Activated T-helper 1 cell treated with anti-CD3 and anti-CD28 coated beads, Interleukin-2, amount 50 U/mL, for 16 hours (primary cell): ENCODE data around the gene ADNP.
"Not testable (repeated sequence)": the region's sequence is repeated elsewhere in the genome, so short reads cannot be mapped to it uniquely, and the experiment has no call there.

Experiments
- DNase-seq, 2 donors: peaks; one replicate each; pipeline ENCODE4 v3.0.0-alpha.2; 2020; ENCODE audit warnings: low read depth in 1 of 2, low spot score in 1 of 2

ADNP gene

DNA sequence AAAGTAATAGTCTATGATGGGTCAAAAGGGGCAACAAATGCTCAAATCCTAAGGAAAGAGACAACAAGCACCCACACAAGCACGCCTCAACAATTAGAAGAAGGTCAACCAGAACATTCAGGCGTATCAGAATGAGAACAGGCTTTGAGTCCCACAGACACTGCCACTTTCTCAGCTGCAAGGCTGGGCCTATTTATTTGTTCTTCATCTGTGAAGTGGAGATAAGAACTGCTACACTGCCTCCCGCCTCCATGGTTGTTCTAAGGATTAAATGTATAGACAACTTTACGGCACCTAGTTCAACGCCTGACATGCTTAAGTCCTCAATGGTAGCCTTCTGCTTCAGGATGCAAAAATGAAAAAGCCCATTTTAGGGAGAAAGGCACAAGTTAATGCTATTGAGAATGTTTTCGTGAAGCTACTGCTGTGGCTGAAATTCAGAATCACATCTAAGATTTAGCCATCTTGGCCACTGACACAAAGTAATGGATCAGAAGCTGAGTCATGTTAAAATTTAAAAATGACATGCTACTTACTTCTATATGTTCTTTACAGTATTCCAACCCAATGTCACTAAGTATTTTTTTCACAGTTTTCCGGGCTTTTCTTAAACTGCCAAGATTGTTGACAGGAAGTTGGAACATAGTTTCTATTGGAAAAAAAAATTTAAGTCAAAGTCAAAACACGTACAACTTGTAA is 27.7 kb downstream of the ADNP start:
- DNase-seq: no peak

DNA sequence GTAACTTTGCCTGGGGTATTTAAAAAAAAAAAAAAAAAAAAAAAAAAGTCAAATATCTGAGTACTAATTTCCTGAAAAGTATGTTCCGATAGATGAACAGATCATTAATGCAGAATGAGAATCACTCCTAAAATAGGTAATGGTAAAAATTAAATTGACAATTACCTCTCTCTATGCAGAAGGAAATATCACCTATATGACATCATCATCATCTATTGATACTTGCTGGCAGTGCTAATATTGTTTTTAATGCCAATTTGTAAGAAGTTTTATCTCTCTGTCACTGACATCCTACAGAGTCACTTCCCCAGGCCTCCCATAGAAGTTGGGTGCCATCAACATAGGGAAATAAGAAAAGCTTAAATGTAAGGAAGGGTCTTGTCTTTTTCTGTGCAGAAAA is 29.9 kb downstream of the ADNP start:
- DNase-seq: no peak

DNA sequence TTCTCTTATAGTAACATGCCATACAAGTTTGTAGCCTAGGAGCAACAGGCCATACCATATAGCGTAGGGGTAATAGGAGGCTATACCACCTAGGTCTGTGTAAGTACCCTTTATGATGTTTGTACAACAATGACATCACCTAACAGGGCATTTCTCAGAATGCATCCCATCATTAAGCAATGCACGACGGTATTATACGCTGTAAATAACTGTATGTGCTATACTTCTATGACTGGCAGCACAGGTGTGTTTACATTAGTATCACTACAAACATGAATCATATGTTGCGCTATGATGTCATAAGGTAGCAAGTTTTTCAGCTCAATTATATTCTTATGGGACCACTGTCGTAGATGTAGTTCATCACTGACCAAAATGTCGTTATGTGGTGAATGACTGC is 31.0 kb downstream of the ADNP start:
- DNase-seq: no peak

DNA sequence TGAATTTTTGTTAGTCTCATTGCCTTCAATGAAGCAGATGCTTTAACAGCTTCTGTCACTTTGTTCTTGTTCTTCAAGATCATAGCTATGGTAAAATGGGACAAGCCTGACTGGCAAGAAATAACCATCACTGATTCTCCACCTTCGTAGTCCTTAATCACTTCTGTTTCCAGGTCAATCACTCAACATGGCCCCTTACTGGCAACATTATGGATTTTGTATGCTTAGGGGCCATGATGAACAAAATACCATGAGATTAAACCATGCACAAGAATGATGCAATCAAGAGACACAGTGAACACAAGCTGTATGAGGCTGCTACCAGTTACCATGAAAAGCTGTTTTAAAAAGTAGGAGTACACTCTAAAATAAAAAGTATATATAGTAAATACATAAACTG is 32.8 kb downstream of the ADNP start:
- DNase-seq: no peak

DNA sequence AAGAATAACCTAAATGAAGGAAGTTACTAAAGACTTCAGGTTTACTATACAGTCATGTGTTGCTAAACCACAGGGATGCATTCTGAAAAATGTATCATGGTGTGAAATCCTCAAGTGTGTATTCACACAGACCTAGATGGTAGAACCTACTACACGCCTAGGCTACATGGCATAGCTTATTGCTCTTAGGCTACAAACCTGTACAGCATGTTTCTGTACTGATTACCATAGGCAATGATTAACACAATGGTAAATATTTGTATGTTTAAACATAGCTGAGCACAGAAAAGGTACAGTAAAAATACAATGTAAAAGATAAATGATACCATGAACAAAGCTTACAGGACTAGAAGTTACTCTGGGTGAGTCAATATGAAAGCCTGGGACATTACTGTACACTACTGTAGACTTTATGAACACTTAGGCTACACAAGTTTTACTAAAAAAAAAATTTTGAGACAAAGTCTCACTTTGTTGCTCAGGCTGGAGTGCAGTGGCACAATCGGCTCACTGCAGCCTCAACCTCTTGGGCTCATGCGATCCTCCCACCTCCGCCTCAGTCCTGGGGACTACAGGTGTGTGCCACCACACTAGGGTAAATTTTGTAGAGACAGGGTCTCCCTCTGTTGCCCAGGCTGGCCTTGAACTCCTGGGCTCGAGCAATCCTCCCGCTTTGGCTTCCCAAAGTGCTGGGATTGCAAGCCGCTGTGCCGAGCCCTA is 36.0 kb downstream of the ADNP start:
- DNase-seq: no peak

DNA sequence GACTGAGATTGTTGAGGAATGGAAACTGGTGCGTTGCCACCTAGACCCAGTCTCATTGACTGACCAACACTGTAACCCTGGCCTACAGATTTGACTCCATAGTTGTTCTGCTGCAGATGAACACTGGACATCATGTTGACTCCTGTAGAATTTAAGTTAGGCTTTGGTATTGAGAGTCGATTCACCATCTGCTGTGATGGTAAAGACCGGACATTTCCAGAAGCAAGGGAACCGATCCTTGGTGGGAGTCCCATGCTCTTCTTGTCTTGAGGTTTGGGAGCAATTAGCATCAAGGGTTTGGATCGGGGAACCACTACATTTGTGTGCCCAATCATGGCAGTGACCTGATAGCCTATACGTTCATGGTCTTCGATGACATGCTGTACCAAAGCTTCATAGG is 37.6 kb downstream of the ADNP start:
- DNase-seq: no peak

DNA sequence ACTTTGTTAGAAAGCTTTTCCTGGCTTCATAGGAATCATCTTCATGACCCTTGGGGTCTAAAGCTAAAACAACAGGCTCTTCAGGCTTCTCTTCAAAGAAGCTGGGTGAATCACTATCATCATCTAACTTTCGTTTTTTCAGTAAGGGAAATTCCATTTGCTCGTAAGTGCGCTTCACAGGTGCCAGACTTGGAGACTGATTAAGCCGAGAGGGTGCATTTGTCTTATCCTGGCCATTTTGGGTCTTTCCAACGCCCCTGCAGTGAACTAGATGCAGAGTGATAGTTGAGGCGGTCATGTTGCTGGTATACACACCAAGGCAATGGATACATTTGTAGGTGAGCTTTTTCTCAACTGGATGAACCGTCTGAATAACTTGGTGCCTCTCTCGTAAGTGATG is 38.8 kb downstream of the ADNP start:
- DNase-seq: no peak

DNA sequence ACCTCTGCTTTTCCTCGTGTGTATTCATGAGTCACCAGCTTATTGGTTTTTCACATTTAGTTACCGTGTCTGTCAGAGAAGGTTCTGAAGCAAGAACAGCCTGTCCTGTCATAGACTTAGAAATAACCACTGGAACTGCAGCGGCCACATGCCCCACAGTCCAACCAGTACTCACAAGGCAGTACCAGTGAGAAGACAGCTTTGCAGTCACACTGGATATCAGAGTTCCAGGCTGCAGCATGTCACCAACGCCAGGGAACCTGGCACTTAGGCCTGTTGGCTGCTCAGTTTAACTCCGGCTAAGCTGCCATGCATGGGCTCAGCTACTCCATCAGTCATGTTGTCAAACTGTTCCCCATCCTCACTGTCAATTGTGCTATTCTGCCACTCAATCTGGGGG is 40.1 kb downstream of the ADNP start:
- DNase-seq: no peak

DNA sequence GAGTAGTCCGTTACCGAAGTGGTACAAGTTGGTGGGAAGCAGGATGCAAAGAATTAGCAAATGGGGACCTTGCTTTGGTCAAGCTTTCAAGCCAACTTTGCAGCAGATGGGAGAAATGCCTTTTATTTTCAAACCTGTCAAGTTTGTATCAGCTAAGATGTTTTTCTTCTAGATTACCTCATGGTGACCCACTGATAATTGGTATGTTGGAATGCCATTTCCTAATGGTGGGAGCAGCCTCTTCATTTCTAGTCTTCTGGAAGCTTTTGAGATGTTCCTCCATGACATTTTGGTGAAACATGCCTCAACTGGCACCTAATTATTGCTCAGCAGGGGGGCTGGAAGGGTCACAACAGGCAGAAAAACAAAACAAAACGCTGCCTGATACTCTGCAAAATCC is 43.7 kb downstream of the ADNP start:
- no peak for DNase-seq

DNA sequence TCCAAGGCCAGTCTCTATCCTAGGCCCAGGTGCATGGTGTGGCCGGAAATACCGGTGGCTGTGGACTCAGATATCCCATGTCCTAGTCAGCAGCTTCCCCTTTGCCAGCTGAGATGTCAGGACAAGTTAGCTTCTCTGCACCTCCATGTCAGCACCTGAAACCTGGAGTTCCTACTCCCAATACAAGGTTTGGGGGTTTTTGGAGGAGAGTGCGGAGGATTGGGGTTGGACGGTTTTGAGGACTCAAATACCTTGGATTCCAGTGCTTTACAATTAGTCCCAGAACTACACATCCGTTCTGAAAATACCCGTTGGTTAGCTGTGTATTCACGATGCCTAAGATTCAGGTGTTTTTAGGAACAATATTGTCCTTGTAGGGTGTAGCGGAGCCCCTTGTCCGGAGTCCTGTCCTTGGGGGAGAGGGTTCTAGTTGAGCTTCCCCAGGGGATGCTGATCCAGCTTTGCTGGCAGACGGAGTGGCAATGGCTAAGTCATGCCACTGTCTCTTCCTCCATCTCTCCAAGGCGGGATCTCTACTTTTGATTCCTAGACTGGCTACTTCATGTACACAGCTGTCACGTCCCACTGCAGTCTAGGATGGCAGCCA is 45.0 kb downstream of the ADNP start:
- no peak for DNase-seq

DNA sequence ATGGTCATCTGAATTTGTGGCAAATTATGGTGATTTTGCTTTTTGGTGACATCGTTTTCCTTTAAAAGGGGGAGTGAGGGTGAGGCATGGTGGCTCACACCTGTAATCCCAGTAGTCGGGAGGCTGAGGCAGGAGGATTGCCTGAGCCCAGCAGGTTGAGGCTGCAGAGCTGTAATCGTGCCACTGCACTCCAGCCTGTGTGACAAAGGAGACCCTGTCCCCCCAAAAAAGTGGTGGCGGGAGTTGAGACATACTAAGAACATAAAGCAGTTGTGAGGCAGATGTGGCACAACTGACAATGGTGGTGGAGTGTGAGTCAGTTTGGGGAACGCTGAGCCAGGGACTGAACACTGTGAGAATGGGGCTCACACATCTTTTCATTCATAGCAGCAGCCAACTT is 45.5 kb downstream of the ADNP start:
- DNase-seq: no peak

DNA sequence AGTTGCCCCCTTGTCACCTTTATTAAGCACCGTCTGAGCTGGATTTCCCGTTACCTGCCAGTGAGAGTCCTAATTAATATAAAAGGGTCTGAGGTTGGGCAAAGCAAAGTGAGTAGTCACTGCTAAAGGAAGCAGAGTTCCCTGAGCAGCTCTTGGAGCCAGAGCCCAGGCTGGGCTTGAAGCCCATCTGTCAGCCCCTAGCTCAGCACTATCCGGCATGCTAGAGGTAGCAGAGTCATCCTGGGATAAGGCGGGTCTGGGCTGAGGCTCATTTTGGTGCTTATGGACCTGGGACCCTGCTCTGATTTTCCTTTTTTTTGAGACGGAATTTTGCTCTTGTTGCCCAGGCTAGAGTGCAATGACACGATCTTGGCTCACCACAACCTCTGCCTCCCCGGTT is 46.2 kb downstream of the ADNP start:
- DNase-seq: no peak

DNA sequence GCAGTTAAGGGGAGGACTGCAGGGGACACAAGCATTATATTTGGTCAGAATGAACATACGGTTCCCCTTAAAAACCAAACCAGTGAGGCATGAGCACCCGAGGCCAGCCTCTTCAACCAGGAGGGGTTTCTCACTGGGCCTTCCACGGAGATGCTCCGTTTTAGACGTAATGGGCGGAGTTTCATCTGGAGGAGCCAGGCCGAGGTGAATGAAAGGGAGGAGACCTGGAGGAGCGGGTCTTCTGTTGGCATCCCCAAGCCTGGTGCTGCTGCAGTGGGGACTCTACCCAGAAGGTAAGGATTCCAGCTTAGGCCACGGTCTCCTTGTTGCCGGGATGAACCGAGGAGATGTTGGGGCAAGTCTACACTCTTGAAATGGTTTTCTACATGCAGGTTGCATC is 47.4 kb downstream of the ADNP start:
- no peak for DNase-seq

DNA sequence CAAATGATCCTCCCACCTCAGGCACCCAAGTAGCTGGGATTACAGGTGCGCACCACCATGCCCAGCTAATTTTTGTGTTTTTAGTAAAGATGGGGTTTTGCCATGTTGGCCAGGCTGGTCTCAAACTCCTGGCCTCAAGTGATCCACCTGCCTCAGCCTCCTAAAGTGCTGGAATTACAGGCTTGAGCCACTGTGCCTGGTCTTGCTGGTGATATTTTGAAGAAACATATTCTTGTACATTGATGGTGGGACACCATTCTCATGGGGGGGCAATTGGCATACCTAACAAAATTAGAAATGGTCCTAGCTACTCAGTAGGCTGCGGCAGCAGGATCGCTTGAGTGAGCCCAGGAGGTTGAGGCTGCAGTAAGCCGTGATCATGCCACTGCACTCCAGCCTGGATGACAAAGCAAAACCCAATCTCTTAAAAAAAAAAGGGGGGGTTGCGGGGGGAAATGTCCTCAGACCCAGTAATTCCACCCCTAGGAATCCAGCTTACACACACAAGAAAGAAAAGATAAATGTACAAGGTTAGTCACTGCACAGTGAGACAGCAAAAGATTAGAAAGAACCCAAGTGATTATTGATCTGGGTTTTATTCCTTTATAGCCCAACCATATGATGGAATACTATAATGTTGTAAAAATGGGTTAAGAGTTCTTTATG is 49.3 kb downstream of the ADNP start:
- DNase-seq: not testable (repeated sequence)

DNA sequence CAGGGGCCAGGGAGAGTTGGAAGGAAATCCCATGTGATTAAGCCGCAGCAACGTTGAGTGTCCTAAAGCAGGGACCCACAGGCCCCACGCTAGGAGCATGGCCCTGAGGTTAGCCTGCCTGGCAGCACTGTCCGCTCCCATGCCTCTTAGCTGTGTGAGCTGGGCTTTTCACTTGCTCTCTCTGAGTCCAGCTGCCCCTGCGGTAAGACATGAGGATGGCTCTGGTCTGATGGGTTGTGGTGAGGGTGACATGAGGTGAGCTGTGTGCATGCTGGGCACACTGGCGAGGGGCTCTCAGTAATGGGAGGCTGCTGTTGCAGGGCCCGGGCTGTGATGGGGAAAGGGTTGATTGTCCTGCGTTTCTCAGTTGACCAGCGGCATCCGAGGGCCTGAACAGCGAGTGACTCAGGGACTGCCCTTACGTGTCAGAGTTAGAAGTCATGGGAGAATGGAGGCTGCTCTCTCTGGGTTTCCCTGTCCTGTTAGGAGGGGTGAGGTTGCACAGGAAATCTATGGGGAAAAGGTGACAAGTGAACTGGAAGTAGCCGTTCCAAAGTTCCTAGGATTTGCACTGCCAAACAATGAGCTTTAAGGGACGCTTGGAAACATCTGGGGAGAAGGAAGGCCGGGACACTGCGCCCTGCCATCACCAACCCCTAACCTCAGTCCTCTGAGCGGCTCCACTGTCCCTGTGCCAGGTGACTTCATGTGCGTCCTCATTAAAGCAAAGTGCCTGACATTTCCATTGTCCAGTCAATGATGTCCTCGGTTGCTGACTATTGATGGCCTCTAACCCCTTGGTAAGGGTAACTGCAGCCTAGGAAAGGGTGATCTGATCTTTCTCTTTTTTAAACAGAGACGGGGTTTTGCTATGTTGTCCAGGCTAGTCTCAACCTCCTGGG is 51.3 kb downstream of the ADNP start:
- DNase-seq: no peak

DNA sequence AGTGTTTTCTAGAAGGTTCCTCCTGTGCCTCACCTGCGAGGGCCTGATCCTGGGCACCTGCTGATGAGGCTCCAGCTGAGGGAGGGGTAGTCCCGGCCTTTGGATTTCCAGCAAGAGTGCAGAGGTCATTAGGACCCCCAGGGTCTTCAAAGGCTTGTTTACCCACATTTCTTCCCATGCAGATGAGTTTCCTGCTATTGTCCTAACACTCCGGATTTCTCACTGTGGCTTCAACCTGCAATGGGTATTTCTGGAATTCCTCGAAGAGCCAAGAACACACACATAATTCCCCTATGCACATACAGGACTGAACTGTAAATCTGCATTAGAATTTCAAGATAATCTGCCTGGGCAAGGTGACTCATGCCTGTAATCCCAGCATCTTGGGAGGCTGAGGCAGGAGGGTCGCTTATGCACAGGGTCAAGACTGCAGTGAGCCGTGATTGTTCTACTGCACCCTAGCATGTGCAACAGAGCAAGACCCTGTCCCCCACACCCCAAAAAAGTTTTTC is 53.9 kb downstream of the ADNP start:
- no peak for DNase-seq

DNA sequence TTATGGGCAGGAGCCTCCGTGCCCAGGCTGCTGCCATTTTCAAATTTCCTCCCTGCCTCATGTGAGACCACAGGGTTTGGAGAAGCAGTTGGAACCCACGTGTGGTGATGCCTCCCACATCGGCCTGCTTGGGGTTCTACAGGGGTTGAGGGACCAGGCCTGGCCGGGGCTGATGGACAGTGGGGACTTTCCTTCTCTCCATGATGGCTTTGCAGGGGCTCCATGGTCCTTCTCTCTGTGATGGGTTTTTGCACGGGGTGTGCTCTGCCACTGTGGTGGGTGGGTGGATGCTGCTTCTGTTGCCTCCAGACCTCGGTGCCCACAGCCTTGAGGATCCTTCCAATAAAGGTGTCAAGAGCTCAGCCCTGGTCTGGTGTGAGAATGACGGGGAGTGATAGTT is 54.4 kb downstream of the ADNP start:
- DNase-seq: no peak

DNA sequence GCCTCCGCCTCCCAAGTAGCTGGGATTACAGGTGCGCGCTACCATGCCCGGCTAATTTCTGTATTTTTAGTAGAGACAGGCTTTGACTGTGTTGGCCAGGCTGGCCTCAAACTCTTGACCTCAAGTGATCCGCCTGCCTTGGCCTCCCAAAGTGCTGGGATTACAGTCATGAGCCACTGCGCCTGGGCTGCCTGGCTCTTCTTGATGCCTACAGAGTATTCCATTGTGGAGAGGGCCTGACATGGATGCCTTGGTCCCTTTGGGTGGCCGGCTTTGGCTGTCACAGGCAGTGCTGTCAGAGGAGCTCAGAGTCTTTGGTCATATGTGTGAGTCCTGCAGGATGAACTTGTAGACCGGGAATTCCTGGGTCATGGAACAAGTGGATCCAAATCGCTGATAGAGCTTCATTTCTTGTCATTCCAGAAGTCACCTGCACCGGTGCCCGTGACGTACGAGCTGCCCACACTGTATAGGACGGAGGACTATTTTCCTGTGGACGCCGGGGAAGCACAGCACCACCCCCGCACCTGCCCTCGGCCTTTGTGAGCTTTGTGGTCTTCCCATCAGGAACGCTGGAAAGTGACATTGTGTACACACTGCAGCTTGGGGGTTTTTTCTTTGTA is 55.1 kb downstream of the ADNP start:
- DNase-seq: no peak

DNA sequence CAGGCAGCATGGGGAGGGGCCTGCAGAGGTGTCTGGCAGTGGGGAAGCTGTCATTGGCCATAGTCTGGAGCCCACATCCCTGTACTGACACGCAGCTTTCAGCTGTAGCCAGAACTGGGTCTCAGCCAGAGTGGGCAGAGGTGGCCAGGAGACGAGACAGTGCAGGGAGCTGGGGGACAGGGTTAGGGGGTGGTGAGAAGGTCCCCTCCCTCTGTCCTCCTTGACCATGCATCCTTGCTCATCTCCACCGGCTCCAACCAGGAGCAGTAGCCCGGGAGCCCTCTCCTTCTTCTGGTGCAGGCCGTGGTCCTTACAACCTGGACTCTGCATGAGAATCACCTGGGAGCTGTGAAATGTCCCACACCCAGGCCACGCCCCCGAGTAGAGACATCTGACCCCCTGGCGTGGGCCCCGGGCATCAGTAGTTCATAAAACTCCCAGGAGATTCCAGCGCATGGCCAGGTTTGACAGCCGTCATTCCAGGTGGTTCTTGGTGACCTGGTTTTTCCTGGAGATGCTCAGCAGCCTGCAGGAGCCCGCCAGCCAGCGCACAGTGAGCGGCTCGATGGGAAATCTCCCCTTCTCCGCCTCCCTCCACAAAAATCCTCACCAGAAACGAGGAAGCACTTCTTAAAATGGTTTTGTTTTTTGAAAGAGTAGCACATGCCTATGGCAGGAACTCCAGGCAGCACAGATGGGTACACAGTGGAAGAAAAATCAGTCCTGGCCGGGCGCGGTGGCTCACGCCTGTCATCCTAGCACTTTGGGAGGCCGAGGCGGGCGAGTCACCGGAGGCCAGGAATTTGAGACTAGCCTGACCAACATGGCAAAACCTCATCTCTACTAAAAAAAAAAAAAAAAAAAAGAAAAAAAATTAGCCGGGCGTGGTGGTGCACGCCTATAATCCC is 56.2 kb downstream of the ADNP start:
- DNase-seq: no peak
